SJSA1 (cell line): ENCODE results near the gene SPPL2B. TPM values are rescaled to one million over a fixed set of nuclear protein-coding genes. Genes with fewer than 3 reads are reported as not detected.

Experiments used
- DNase-seq, 2 experiments: peaks; one replicate each; pipeline ENCODE4 v3.0.0-alpha.2; 2015 to 2020; ENCODE audit warnings: low spot score in 2 of 2, low read depth in 1 of 2
- H3K27ac ChIP-seq: fragments of 250-450 bp; sonication (Bioruptor Pico); 2 replicates; pipeline ENCODE4 v1.5.1; 2020; ENCODE audit warnings: mild to moderate bottlenecking, moderate library complexity
- H3K27me3 ChIP-seq: fragments of 250-450 bp; sonication (Bioruptor Pico); replicated peaks from 2 replicates; pipeline ENCODE4 v1.5.1; 2020; ENCODE audit warnings: mild to moderate bottlenecking, moderate library complexity
- H3K36me3 ChIP-seq: fragments of 250-450 bp; sonication (Bioruptor Pico); 2 replicates; pipeline ENCODE4 v1.5.1; 2020; ENCODE audit warnings: mild to moderate bottlenecking
- H3K4me1 ChIP-seq: fragments of 250-450 bp; sonication (Bioruptor Pico); replicated peaks from 2 replicates; pipeline ENCODE4 v1.6.1; 2021; ENCODE audit warnings: mild to moderate bottlenecking
- H3K4me3 ChIP-seq: fragments of 250-450 bp; sonication (Bioruptor Pico); 2 replicates; pipeline ENCODE4 v1.5.1; 2020; ENCODE audit warnings: mild to moderate bottlenecking
- H3K9me3 ChIP-seq: fragments of 250-450 bp; sonication (Bioruptor Pico); replicated peaks from 2 replicates; pipeline ENCODE4 v1.5.1; 2020; ENCODE audit warnings: mild to moderate bottlenecking
- total RNA-seq: library from RNA; depleted of rRNA; stranded (reverse); fragments of >200 nt; shearing (Covaris generic); gene quantifications from 2 replicates; pipeline ENCODE4 v1.2.3, GENCODE V29; 2014

The SPPL2B gene
- total RNA-seq, 1 experiment from 2014 or later, result 32.2 TPM

DNA sequence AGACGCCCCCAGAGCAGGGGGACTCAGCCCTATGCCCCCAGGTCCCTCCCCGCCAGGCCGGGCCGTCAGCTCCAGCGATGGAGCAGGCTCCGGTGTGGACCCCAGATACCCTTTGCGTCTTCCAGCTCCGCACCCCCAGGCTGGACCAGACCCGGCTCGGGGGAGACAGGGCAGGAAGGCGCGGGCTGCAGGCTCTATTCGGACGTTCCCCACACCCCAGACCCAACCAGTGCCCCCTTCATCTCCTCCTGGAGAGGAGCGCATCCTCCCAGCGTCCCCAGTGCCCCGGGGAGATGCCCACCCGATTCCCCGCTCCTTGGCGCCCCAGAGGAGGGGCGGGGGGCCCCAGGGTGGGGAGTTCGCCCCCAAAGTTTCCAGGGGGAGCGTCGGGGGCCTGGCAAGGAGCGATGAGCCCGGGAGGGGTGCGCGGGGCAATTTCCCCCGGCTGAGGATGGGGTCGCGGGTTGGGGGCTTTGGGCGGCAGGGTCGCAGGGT is 20.9 kb upstream of the SPPL2B start:
- DNase-seq, result no peak
- Histone ChIP-seq H3K9me3 (no peaks in the 10 kb centered on the region; the same call in 1 of the 2 replicates), H3K4me1 (peaks cover 3% of the 10 kb centered on the region; the same call in 1 of the 2 replicates), H3K36me3 (no peaks in the 10 kb centered on the region), H3K27ac (no peak overlapping the region), H3K27me3 (peaks cover 31% of the 10 kb centered on the region), H3K4me3 (no peak overlapping the region)

- H3K27ac ChIP-seq, result no peak within 1 kb of the TSS
- no peaks in the 10 kb centered on the region; the same call in 1 of the 2 replicates for H3K9me3 ChIP-seq
- no peak for DNase-seq
- no peak within 1 kb of the TSS for H3K4me3 ChIP-seq
- peaks cover 3% of the 10 kb centered on the region; the same call in 1 of the 2 replicates for H3K4me1 ChIP-seq
- no peaks in the 10 kb centered on the region for H3K36me3 ChIP-seq
- H3K27me3 ChIP-seq, result peaks cover 31% of the 10 kb centered on the region
These were observed 20.3 kb upstream of the SPPL2B start, which contains the start of gene LINGO3 for GRCh38 chr19:2308114-2308556. Gene LINGO3 (minus strand): TSS chr19:2308154. CDS start chr19:2291776, 16,378 bp downstream.

DNA sequence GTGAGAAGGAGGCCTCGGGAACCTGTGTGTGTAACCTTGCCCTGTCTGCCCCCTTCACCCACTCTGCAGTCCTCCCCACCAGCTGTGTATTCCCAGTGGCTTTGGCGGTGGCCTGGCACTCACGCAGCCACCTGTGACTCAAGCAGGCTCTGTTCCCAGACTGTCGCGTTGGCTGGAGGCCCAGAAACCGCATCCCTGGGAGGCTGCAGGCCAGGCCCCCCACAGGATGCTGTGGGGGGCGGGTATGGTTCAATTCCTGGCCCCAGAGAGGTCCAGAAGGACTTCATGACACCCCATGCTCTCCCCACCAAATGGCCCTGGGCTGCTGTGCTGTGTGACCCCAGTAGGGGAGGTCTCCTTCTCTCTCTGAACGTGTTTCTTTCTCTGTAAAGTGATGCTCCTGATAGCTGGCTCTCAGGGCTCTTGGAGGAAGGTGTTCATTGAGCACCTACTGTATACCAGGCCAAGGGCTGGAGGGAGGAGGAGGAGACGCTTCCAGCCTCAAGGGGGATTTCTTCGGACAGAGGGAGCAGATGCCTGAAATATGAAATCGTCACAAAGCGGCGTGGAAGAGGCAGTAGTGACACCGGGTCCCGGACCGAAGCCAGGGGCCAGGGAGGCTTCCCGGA is 18.6 kb upstream of the SPPL2B start:
- Histone ChIP-seq H3K4me3 (no peak overlapping the region), H3K27ac (no peak overlapping the region), H3K9me3 (peaks cover 2% of the 10 kb centered on the region; the same call in 1 of the 2 replicates), H3K36me3 (no peaks in the 10 kb centered on the region), H3K27me3 (peaks cover 36% of the 10 kb centered on the region), H3K4me1 (peaks cover 3% of the 10 kb centered on the region; the same call in 1 of the 2 replicates)
- DNase-seq, result no peak

GRCh38 chr19:2311093-2311492 is 17.4 kb upstream of the SPPL2B start:
- Histone ChIP-seq H3K36me3 (no peaks in the 10 kb centered on the region), H3K4me1 (peaks cover 3% of the 10 kb centered on the region; the same call in 1 of the 2 replicates), H3K27me3 (peaks cover 31% of the 10 kb centered on the region), H3K4me3 (no peak overlapping the region), H3K9me3 (peaks cover 15% of the 10 kb centered on the region), H3K27ac (no peak overlapping the region)
- DNase-seq, result no peak

DNA sequence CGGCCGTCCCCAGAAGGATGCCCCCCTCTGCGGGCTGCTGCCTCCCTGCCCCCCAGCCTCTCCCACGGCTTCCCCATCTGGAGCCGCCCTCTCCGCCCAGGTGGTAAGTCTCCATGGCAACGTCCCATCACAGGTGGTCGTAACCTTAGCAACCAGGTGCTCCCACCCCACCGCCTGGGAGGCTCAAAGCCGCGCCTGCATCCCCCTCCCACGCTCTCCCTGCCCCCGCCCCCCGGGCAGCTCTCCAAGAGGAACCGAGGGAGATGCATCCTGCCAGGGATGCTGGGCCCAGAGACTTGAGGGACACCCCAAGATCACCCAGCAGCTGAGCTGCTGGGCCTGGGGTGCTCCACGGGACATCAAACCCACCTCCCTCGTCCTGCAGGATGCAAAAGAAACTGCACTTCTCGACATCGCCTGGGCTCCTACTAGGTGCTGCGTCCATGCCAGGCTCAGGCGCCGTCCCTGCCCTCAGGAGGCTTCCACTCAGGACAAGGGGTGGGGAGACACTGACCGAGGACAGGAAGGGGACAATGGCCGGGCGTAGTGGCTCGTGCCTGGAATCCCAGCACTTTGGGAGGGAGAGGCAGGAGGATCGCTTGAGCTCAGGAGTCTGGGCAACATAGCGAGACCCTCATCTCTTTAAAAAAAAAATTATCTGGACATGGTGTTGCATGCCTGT is 15.5 kb upstream of the SPPL2B start:
- Histone ChIP-seq H3K4me3 (no peak overlapping the region), H3K4me1 (peaks cover 3% of the 10 kb centered on the region; the same call in 1 of the 2 replicates), H3K9me3 (peaks cover 15% of the 10 kb centered on the region), H3K36me3 (no peaks in the 10 kb centered on the region), H3K27me3 (peaks cover 15% of the 10 kb centered on the region), H3K27ac (no peak overlapping the region)
- DNase-seq, result no peak

DNA sequence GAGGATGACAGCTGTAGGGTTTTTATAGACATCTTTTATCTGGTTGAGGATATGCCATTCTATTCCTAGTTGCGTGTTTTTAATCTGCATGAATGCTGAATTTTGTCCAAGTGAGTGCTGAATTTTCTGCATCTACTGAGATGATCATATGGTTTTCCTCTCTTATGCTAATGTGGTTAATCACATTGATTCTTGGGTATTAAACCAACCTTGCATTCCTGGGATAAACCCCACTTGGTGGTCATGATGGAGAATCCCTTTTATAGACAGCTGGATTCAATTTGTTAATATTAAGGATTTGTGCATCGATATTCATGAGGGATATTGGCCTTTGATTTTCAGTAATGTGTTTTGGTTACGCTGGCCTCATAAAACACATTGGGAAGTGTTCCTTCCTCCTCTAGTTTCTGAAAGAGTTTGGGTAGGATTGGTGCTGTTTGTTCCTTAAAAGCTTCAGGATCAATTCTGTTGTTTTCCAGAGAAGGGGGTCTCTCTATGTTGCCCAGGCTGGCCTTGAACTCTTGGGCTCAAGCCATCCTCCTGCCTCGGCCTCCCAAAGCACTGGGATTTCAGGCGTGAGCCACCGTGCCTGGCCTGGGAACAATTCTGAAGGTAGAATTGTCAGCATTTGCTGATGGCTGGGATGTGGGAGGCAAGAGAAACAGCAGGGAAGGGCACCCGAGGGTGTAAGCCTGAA is 13.2 kb upstream of the SPPL2B start:
- no peaks in the 10 kb centered on the region for H3K4me1 ChIP-seq
- H3K36me3 ChIP-seq, result no peaks in the 10 kb centered on the region
- H3K4me3 ChIP-seq, result no peak overlapping the region
- H3K9me3 ChIP-seq, result peaks cover 15% of the 10 kb centered on the region
- no peak for DNase-seq
- no peak overlapping the region for H3K27ac ChIP-seq
- peaks cover 10% of the 10 kb centered on the region for H3K27me3 ChIP-seq

DNA sequence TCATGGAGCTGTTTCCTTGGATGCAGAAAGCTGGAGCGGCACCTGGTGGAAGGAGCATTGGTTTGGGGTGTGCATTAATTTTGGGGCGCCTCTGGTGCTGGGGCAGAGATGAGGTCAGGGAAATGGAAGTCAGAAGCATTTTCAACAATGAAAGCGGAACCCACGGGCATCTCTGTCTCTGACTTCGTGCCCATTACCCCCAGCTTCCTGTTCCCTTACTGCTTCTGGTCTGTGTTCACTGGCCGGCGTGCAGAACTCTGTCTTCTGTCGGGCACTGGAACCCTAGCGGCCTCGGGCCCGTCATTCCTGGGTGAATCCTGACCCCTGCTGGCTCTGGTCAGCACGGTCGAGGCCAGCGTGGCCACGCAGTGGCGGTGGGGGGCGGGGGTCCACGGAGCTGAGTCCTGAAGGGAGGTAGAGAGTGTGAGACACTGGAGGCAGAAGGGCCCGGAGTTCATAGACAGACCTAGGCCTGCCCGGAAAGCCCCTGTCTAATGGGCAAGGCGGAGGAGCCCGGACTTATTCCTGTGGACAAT is 12.6 kb upstream of the SPPL2B start:
- Histone ChIP-seq H3K9me3 (peaks cover 15% of the 10 kb centered on the region), H3K27ac (no peak overlapping the region), H3K36me3 (peaks cover under 1% of the 10 kb centered on the region), H3K27me3 (peaks cover 10% of the 10 kb centered on the region), H3K4me1 (no peaks in the 10 kb centered on the region), H3K4me3 (no peak overlapping the region)
- no peak for DNase-seq

DNA sequence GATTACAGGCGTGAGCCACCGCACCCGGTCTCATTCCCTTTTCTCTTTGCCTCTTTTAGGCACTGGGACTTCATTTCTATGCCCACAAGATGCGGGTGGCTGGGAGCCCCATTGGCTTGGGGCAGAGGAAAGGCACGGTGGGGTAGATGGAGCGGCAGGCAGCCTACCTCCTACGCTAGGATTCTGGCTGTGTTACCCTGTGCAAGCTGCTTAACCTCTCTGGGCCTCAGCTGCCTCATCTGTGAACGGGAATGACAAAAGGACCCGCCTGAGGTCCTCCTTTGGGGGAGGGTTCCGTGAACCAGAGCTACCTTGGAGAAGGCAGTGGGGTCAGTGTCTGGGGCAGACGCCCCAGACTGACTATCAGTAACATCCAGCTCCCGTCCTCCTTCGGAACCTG is 11.2 kb upstream of the SPPL2B start:
- peaks cover 15% of the 10 kb centered on the region for H3K9me3 ChIP-seq
- no peaks in the 10 kb centered on the region for H3K4me1 ChIP-seq
- no peak for DNase-seq
- H3K36me3 ChIP-seq, result peaks cover 13% of the 10 kb centered on the region
- peaks cover 7% of the 10 kb centered on the region for H3K27me3 ChIP-seq
- no peak overlapping the region for H3K4me3 ChIP-seq
- H3K27ac ChIP-seq, result no peak overlapping the region

DNA sequence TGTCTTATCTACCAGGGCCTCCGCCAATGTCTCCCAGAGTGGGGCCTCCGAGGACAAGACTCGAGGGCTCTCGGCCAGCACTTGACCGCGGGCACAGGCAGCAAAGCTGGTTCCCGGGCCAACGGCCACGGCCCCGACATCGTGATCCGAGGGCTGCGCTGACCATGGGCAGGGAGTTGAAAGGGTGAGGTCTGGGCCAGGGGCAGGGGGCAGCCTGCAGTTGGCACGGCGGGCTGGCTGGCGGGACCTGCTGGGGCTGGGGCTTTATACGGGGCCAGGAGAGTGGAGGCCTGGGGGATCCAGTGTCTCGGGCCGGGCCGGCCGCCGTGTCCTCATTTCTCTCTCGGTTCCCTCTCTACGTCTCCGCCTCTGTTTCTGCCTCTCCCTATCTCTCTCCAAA is 10.7 kb upstream of the SPPL2B start:
- no peak for DNase-seq
- no peaks in the 10 kb centered on the region for H3K4me1 ChIP-seq
- peaks cover 5% of the 10 kb centered on the region; the same call in 1 of the 2 replicates for H3K27me3 ChIP-seq
- no peak overlapping the region for H3K4me3 ChIP-seq
- peaks cover 17% of the 10 kb centered on the region for H3K36me3 ChIP-seq
- H3K9me3 ChIP-seq, result peaks cover 15% of the 10 kb centered on the region
- no peak overlapping the region for H3K27ac ChIP-seq

GRCh38 chr19:2318923-2319322 is 9.6 kb upstream of the SPPL2B start:
- peaks cover 4% of the 10 kb centered on the region; the same call in 1 of the 2 replicates for H3K27me3 ChIP-seq
- H3K4me3 ChIP-seq, result no peak overlapping the region
- no peaks in the 10 kb centered on the region for H3K4me1 ChIP-seq
- DNase-seq, result no peak
- no peak overlapping the region for H3K27ac ChIP-seq
- H3K9me3 ChIP-seq, result peaks cover 15% of the 10 kb centered on the region
- peaks cover 27% of the 10 kb centered on the region for H3K36me3 ChIP-seq

- no peak for DNase-seq
- Histone ChIP-seq H3K27ac (no peak overlapping the region), H3K4me1 (no peaks in the 10 kb centered on the region), H3K36me3 (peaks cover 33% of the 10 kb centered on the region), H3K4me3 (no peak overlapping the region), H3K27me3 (no peaks in the 10 kb centered on the region; the same call in 1 of the 2 replicates), H3K9me3 (peaks cover 15% of the 10 kb centered on the region)
These were observed 8.9 kb upstream of the SPPL2B start for GRCh38 chr19:2319551-2319950.

GRCh38 chr19:2320049-2320448 is 8.4 kb upstream of the SPPL2B start:
- H3K9me3 ChIP-seq, result peaks cover 11% of the 10 kb centered on the region
- peaks cover 38% of the 10 kb centered on the region for H3K36me3 ChIP-seq
- no peaks in the 10 kb centered on the region for H3K4me1 ChIP-seq
- H3K4me3 ChIP-seq, result no peak overlapping the region
- no peak for DNase-seq
- H3K27me3 ChIP-seq, result no peaks in the 10 kb centered on the region; the same call in 1 of the 2 replicates
- no peak overlapping the region for H3K27ac ChIP-seq

GRCh38 chr19:2320939-2321338 is 7.5 kb upstream of the SPPL2B start:
- H3K9me3 ChIP-seq, result peaks cover 2% of the 10 kb centered on the region; the same call in 1 of the 2 replicates
- H3K27ac ChIP-seq, result no peak overlapping the region
- no peaks in the 10 kb centered on the region for H3K4me1 ChIP-seq
- H3K27me3 ChIP-seq, result no peaks in the 10 kb centered on the region
- no peak for DNase-seq
- H3K4me3 ChIP-seq, result no peak overlapping the region
- H3K36me3 ChIP-seq, result peaks cover 44% of the 10 kb centered on the region
